Measurements from ENCODE around the gene RPL38.

The RPL38 gene

GRCh38 chr17:74210191-74211140 is 7.0 kb downstream of the RPL38 start:
- peak; percentile 52 to 54 for DNase-seq (ENCODE audit: extremely low read depth in 1 of 2, low read depth in 1 of 2)

- no peak for DNase-seq (ENCODE audit: extremely low read depth in 1 of 2, low read depth in 1 of 2)
Measured at GRCh38 chr17:74211141-74211911, 7.8 kb downstream of the RPL38 start.

- DNase-seq (ENCODE audit: extremely low read depth in 1 of 2, low read depth in 1 of 2) = no peak
Measured at GRCh38 chr17:74211912-74212208, 8.4 kb downstream of the RPL38 start.

GRCh38 chr17:74212209-74212912 is 8.9 kb downstream of the RPL38 start:
- DNase-seq (ENCODE audit: extremely low read depth in 1 of 2, low read depth in 1 of 2) = no peak

- peak; percentile 49 for DNase-seq (ENCODE audit: extremely low read depth in 1 of 2, low read depth in 1 of 2)
Measured at GRCh38 chr17:74212913-74213791, 9.7 kb downstream of the RPL38 start, which contains the start of gene TTYH2. Gene TTYH2, plus strand, starts transcription at chr17:74213571. Its CDS starts 17 bp downstream, at chr17:74213588.

GRCh38 chr17:74213861-74214391 is 10.4 kb downstream of the RPL38 start:
- DNase-seq (ENCODE audit: extremely low read depth in 1 of 2, low read depth in 1 of 2) = no peak

GRCh38 chr17:74214484-74215341 is 11.2 kb downstream of the RPL38 start:
- DNase-seq (ENCODE audit: extremely low read depth in 1 of 2, low read depth in 1 of 2) = no peak

GRCh38 chr17:74215342-74215727 is 11.9 kb downstream of the RPL38 start:
- no peak for DNase-seq (ENCODE audit: extremely low read depth in 1 of 2, low read depth in 1 of 2)

- no peak for DNase-seq (ENCODE audit: extremely low read depth in 1 of 2, low read depth in 1 of 2)
Measured at GRCh38 chr17:74216505-74216904, 13.0 kb downstream of the RPL38 start.

GRCh38 chr17:74217037-74217730 is 13.7 kb downstream of the RPL38 start:
- no peak for DNase-seq (ENCODE audit: extremely low read depth in 1 of 2, low read depth in 1 of 2)

- no peak for DNase-seq (ENCODE audit: extremely low read depth in 1 of 2, low read depth in 1 of 2)
Measured at GRCh38 chr17:74217888-74218287, 14.4 kb downstream of the RPL38 start.

GRCh38 chr17:74218436-74218835 is 15.0 kb downstream of the RPL38 start:
- DNase-seq (ENCODE audit: extremely low read depth in 1 of 2, low read depth in 1 of 2) = no peak

GRCh38 chr17:74219576-74220133 is 16.2 kb downstream of the RPL38 start:
- DNase-seq (ENCODE audit: extremely low read depth in 1 of 2, low read depth in 1 of 2) = no peak

- DNase-seq (ENCODE audit: extremely low read depth in 1 of 2, low read depth in 1 of 2) = no peak
Measured at GRCh38 chr17:74220219-74220618, 16.7 kb downstream of the RPL38 start.

GRCh38 chr17:74220946-74221818 is 17.7 kb downstream of the RPL38 start:
- no peak for DNase-seq (ENCODE audit: extremely low read depth in 1 of 2, low read depth in 1 of 2)

GRCh38 chr17:74222399-74222798 is 18.9 kb downstream of the RPL38 start:
- DNase-seq (ENCODE audit: extremely low read depth in 1 of 2, low read depth in 1 of 2) = no peak

GRCh38 chr17:74223901-74224300 is 20.4 kb downstream of the RPL38 start:
- DNase-seq (ENCODE audit: extremely low read depth in 1 of 2, low read depth in 1 of 2) = no peak

Data from stimulated activated CD8-positive, alpha-beta memory T cell treated with anti-CD3 and anti-CD28 coated beads, Interleukin-7, amount 100 ng/mL, for 48 hours (primary cell).